Right lobe of liver (tissue), 6 donors: ENCODE results near the gene CTAG1A. TPM values are rescaled to one million over a fixed set of nuclear protein-coding genes. Genes with fewer than 3 reads are reported as not detected.

ENCODE experiments used
- ATAC-seq, 4 donors: fragments of 200-7000 bp; cut with Tn5 transposase; one replicate each; pipeline ENCODE4 v1.9.1; 2020; ENCODE audit warnings: mild to moderate bottlenecking in 4 of 4, moderate library complexity in 4 of 4
- DNase-seq, 3 donors: peaks; one replicate each; pipeline ENCODE4 v3.0.0-alpha.2; 2020
- H3K27ac ChIP-seq, 3 donors: fragments of 200-600 bp; one replicate each; pipeline ENCODE4 v1.8.0; 2022
- H3K27me3 ChIP-seq, 2 donors: fragments of 200-600 bp; one replicate each; pipeline ENCODE4 v1.8.0; 2022
- H3K36me3 ChIP-seq, 4 donors: fragments of 200-600 bp; sonication (generic) in 1 of 4; one replicate each; pipeline versions ENCODE4 v1.5.1 to v1.8.0; 2017 to 2022; ENCODE audit warnings: control low read depth in 1 of 4
- H3K4me1 ChIP-seq, 4 donors: fragments of 200-600 bp; sonication (generic) in 1 of 4; one replicate each; pipeline versions ENCODE4 v1.5.1 to v1.8.0; 2017 to 2022; ENCODE audit warnings: control low read depth in 1 of 4
- H3K4me3 ChIP-seq, 3 donors: fragments of 200-600 bp; one replicate each; pipeline ENCODE4 v1.8.0; 2022
- H3K9me3 ChIP-seq, 4 donors: fragments of 200-600 bp; sonication (generic) in 1 of 4; one replicate each; pipeline versions ENCODE4 v1.5.1 to v1.8.0; 2017 to 2022; ENCODE audit warnings: control low read depth in 1 of 4
- CTCF ChIP-seq, 4 donors: fragments of 200-600 bp in 3 of 4; fragments of 450-650 bp in 1 of 4; IDR thresholded peaks; one replicate each; pipeline versions ENCODE4 v1.5.1 to v1.8.0; 2016 to 2022; ENCODE audit warnings: antibody characterized with exemption in 4 of 4, mild to moderate bottlenecking in 2 of 4
- POLR2A ChIP-seq: fragments of 450-650 bp; IDR thresholded peaks from one replicate; pipeline ENCODE4 v1.6.1; 2017; ENCODE audit warnings: antibody characterized with exemption, mild to moderate bottlenecking
- WGBS: methylation state at CpG from one replicate; pipeline ENCODE4 v1.1.6; 2018; ENCODE audit warnings: low coverage, low lambda C conversion rate; ENCODE audit not compliant: insufficient coverage; ENCODE audit errors: missing lambda C conversion rate; 5-methylcytosine and 5-hydroxymethylcytosine counted together
- intact Hi-C, 2 donors: fragments of 100-400 bp; cut with DNase I; formaldehyde crosslinking; loops; one replicate each; pipeline versions ENCODE4 v1.11.2 to v1.14.1; 2022
- total RNA-seq, 6 experiments: library from RNA; depleted of rRNA in 2 of 6; stranded (reverse); fragments of >200 nt in 2 of 6; fragmentation: NEBNext Ultra II Directional in 3 of 6; extraction: Animal tissue kit (Norgen Biotek cat#: 25700) in 3 of 6; gene quantifications; one replicate each; pipeline versions ENCODE4 v1.1.0 to v1.2.4, GENCODE V29; 2016 to 2023
- donor health status: DM: no; HTN: yes; CAD: no.
- donor health status: DM: no; HTN: no; CAD: no.
- donor health status: DM: no; HTN: no; CAD: no.
- donor health status: DM: no; HTN: yes; CAD: no.
- donor health status: DM: no; HTN: yes; CAD: no.

The CTAG1A gene
- total RNA-seq, 6 experiments from 2014 or later, result not detected

- Histone ChIP-seq H3K27ac (peak overlapping the region; percentile 47 to 75 (median 70)), H3K36me3 (no peaks in the 10 kb centered on the region), H3K9me3 (no peaks in the 10 kb centered on the region), H3K27me3 (no peaks in the 10 kb centered on the region), H3K4me1 (peaks cover 0 to 28% (median 0%) of the 10 kb centered on the region in 4 donors), H3K4me3 (peak overlapping the region; percentile 33 to 54 (median 47))
- intact Hi-C loops, result no loop called here
- DNase-seq, result no peak
- WGBS, result 27% methylated on average over 2 of the region's 5 CpGs
- ATAC-seq, result no peak
- no peak for TF ChIP-seq CTCF (IDR thresholded peaks at IDR 0.05)
- TF ChIP-seq POLR2A, result no peak
Observed at GRCh38 chrX:154541589-154541895, 43.4 kb upstream of the CTAG1A start.

- Histone ChIP-seq H3K36me3 (no peaks in the 10 kb centered on the region), H3K27ac (peak overlapping the region; percentile 61 to 75 (median 70)), H3K9me3 (no peaks in the 10 kb centered on the region), H3K4me1 (peaks cover 0 to 28% (median 0%) of the 10 kb centered on the region in 4 donors), H3K27me3 (no peaks in the 10 kb centered on the region), H3K4me3 (peak overlapping the region; percentile 33 to 54 (median 47))
- DNase-seq (peak; percentile 80 to 83 (median 82)), ATAC-seq (peak; percentile 43 to 68 (median 52))
- intact Hi-C loops, result no loop called here
- WGBS, result 28% methylated on average over 10 of the region's 12 CpGs
- no peak for TF ChIP-seq POLR2A
- no peak for TF ChIP-seq CTCF (IDR thresholded peaks at IDR 0.05)
Observed at GRCh38 chrX:154541896-154542722, 42.8 kb upstream of the CTAG1A start.

GRCh38 chrX:154542723-154543424 lies 42.1 kb upstream of the CTAG1A start:
- WGBS, result 30% methylated on average over 12 of the region's 20 CpGs
- intact Hi-C loops, result no loop called here
- TF ChIP-seq POLR2A, result peak; percentile 37
- no peak for TF ChIP-seq CTCF (IDR thresholded peaks at IDR 0.05)
- H3K27me3 ChIP-seq, result no peaks in the 10 kb centered on the region
- peaks cover 0 to 28% (median 0%) of the 10 kb centered on the region in 4 donors for H3K4me1 ChIP-seq
- peak in 2 of 3 donors; percentile 64 to 74 for DNase-seq
- no peaks in the 10 kb centered on the region for H3K36me3 ChIP-seq
- ATAC-seq, result peak; percentile 5 to 23 (median 9)
- H3K4me3 ChIP-seq, result peak overlapping the region; percentile 13 to 54 (median 47)
- peak overlapping the region; percentile 61 to 75 (median 70) for H3K27ac ChIP-seq
- no peaks in the 10 kb centered on the region for H3K9me3 ChIP-seq

GRCh38 chrX:154545673-154546274 lies 39.2 kb upstream of the CTAG1A start:
- no peak overlapping the region for H3K27ac ChIP-seq
- no peaks in the 10 kb centered on the region for H3K9me3 ChIP-seq
- H3K27me3 ChIP-seq, result no peaks in the 10 kb centered on the region
- intact Hi-C loops, result no loop called here
- no peak for DNase-seq
- WGBS, result 87% methylated on average over 3 of the region's 17 CpGs
- no peaks in the 10 kb centered on the region for H3K36me3 ChIP-seq
- H3K4me3 ChIP-seq, result peak overlapping the region in 2 of 3 donors; percentile 65 to 68
- TF ChIP-seq CTCF (IDR thresholded peaks at IDR 0.05) (no peak), POLR2A (no peak)
- peaks cover 0 to 32% (median 0%) of the 10 kb centered on the region in 4 donors for H3K4me1 ChIP-seq
- ATAC-seq, result no peak
